CD4-positive, alpha-beta T cell treated with Interleukin-6 for 4 hours (primary cell): ENCODE results near the gene CDCA4.
A peak's percentile ranks its signal among the peaks of the same experiment; 100 is the strongest.

Experiments used
- DNase-seq: peaks from one replicate; pipeline ENCODE4 v3.0.0-alpha.2; 2020; ENCODE audit warnings: mixed read lengths

Gene CDCA4

GRCh38 chr14:104984056-104984894 is 36.6 kb downstream of the CDCA4 start:
- DNase-seq, result no peak

- no peak for DNase-seq
These were observed 37.6 kb downstream of the CDCA4 start for GRCh38 chr14:104983231-104983721.

DNA sequence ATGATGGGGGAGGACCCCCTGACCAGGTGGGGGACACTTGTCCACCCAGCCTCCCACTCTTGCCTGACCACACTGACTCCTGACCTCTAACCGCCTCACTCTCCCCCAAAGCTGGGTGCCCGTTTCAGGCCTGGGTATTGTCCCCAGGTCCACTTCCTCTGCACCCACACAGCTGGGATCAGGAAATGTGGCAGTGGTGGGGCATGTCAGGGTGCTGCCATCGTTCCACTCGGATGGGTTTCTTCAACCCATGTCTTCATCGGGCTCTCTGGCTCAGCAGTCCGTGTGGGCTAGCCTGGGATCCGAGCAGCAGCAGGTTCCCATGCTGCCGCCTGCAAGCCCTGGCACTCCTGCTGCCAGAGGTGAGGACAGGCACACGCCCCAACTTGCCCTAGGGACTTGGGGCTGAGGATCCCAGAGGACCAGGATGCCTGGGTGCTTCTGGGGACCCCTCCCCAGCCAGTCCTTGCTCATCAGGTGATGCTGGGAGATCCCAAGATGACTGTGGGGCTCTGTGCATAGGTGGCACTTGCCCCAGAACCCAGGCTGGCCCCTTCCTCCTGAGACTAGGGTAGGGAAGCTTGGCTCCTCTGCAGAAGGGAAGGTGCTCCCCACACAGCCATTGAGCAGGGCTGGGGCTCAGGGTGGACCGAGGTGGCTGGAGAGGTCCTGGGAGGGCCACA is 38.2 kb downstream of the CDCA4 start:
- no peak for DNase-seq

- DNase-seq, result no peak
These were observed 39.0 kb downstream of the CDCA4 start for GRCh38 chr14:104981699-104982541.

- no peak for DNase-seq
These were observed 40.0 kb downstream of the CDCA4 start for GRCh38 chr14:104980611-104981531.

DNA sequence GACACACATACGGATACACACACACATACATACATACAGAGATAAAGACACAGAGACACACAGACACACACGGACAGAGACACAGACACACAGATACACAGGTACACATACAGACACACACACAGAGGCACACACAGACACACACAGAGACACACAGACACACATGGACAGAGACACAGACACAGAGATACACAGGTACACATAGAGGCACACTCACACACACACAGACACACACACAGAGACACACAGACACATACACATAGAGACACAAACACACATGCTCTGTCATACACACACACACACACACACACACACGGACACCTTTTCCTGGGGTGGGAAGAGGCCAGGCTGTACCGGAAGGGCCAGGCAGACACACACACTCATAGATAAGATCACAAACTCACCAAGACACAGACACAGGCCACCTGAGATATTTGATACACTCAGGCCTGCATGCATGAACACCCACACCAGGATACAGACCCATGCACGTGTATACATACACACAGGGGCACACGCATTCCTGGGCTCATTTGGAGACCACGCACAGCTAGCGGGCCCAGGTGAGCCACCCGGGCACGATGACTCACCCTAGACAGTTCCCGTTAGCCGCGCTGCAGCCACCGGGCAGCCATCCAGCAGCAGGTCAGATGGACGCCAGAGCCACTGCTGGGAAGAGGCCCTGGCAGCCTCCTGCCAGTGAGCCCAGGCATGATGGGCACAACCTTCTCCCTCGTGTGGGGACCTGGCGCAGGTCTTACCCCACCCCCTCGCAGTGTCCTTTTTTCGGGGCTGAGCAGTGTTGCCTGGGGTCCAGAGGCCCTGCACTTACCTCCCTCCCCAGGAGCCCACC is 40.9 kb downstream of the CDCA4 start:
- DNase-seq, result no peak

GRCh38 chr14:104978746-104979691 is 41.9 kb downstream of the CDCA4 start:
- DNase-seq, result no peak

DNA sequence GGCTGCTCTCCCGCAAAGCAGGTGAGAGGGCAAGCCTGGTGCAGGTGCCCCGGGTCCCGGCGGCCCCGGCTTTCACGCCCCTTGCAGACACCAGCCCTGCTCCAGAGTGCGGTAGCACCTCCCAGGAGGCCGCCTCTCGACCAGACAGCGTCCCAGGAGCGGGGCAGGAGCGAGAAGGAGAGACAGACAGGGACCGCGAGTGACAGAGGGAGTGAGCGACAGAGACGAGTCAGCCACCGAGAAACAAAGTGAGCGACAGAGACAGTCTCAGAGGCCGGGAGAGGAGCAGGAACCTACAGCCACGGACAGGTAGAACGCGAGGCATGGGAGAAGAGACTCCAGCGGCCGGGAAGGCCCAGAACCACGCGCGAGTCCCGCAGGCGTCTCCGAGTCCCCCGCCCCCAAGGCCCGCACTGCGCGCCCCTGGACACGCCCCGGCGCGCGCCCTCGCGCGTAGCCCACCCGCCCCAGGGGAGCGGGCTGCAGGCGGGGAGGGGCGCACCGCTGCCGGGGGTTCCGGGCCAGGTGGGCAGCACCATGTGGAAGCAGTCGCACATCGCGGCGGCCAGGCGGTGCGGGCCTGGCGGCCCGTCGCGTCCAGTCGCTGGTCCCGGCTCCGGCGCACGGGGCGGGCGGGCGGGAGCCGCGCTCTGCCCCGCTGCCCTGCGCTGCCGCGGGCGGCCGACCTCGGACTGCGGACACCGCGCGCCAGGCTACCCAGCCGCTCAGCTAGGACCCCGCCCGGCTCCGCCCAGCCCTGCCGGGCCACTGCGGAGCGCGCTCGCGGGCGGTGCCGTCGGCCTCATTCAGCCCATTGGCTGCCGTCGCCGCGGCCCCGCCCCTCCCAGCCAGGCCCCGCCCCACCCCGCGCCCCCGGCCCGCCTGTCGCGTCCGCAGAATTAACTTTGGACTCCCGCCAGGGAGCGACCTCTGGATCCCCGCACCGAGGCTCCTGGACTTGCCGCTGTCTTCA is 42.9 kb downstream of the CDCA4 start, which contains the start of gene AHNAK2:
Gene AHNAK2 (minus strand): TSS at position 694 of the 973 bp plus-strand sequence. CDS start 137 bp downstream, at position 557.
- DNase-seq, result peak; percentile 57

- DNase-seq, result no peak
These were observed 43.7 kb downstream of the CDCA4 start for GRCh38 chr14:104977008-104977680.

DNA sequence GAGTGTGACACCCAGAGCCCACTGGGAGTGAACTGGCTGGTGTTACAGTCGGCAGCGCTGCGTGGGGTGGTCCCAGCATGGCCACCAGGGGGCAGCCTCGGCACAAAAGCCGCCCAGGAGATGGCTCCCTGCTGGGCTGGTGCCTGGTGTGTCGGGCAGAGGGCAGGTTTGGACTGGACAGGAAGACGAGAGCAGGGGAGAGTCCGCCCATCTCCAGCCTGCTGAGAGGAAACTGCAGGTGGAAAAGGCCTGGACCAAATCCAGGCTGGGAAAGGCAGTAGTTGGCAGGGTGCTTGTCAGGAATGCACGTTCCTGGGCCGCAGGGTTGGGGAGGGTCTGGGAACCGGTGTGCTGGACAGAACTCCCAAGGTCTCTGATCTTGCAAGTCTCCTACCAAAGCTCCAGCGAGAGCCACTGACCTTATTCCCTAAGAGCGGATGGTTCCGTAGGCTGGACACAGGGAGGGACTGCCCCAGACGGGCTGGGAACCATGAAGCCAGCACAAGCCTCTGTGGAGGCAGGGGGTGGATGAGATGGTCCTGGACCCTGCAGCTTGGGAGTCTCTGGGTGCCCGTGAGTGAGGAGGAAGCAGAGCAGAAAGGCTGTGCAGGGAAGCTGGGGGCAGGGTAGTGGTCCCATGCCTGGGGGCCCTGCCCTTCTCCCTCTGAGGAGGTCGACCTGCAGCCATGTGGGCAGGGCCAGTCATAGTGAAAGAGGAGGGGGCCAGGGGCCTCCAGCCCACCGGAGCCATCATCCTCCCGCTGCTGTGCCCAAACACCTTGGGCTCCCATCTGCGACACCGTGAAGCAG is 44.5 kb downstream of the CDCA4 start:
- peak; percentile 89 for DNase-seq

- DNase-seq, result peak; percentile 26
These were observed 45.2 kb downstream of the CDCA4 start for GRCh38 chr14:104975481-104976197.

- no peak for DNase-seq
These were observed 46.1 kb downstream of the CDCA4 start for GRCh38 chr14:104974665-104975390.

GRCh38 chr14:104974146-104974541 is 46.7 kb downstream of the CDCA4 start:
- DNase-seq, result no peak

DNA sequence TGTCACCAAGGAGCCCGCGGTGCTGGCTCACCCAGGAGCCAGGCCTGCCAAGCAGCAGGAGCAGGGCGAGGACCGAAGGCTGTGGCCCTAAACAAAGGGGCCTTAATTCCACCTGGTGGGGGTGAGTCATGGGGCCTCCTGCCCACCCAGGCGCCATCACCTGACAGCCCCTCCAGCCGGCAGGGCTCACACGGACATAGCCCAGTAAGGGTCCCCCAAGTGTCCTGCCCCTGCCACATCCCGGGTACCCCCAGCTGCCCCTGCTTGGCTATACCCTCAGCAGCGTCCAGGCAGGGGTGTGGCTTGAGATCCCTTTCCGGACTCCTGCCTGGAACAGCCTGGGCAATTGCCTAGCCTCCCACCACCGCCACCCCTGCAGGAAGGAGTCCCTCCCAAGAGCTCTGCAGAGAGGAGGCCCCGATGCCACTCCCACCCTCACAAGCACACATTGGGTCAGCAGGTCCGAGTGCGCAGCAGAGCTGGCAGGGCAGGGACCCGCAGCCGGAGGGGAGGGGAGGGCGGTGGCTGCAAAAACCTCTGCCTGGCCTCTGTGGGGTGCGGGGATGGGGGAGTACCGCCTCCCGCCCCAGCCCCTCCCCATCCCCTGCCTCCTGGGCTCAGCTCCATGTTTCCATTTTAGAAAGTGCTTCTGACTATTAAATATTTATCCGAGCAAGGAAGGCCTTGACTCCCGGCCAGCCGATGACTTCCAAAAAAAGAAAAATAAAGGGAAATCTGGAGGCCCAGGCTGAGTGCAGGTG is 47.3 kb downstream of the CDCA4 start:
- DNase-seq, result no peak

DNA sequence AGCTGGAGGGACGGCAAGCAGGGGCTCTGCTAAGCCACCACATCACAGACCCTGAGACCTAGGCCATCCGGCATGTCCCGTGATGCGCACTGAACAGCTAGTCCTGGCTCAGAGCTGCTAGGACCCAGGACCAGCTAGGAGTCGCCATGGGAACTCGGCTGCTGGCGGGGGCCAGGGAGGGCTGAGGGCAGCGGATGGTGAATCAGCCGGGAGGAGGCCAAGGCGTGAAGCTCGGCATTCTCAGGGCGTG is 47.8 kb downstream of the CDCA4 start:
- no peak for DNase-seq
